Tibial nerve (tissue), 3 donors: Measurements from ENCODE around the gene CFAP20DC.

Source experiments
- CTCF ChIP-seq, 5 experiments: fragments of 200-600 bp in 3 of 5; fragments of 450-650 bp in 2 of 5; sonication (generic) in 3 of 5; IDR thresholded peaks; one replicate each; pipeline ENCODE4 v1.5.1; 2016 to 2019; ENCODE audit warnings: antibody characterized with exemption in 5 of 5, mild to moderate bottlenecking in 3 of 5, moderate library complexity in 2 of 5
- POLR2A ChIP-seq, 2 donors: fragments of 450-650 bp; IDR thresholded peaks; one replicate each; pipeline ENCODE4 v1.6.1; 2017; ENCODE audit warnings: antibody characterized with exemption in 2 of 2, mild to moderate bottlenecking in 2 of 2, moderate library complexity in 2 of 2

GRCh38 chr3:58755150-58755549 lies 294.7 kb downstream of the CFAP20DC start:
- TF ChIP-seq CTCF (IDR thresholded peaks at IDR 0.05) (no peak), POLR2A (IDR thresholded peaks at IDR 0.05) (no peak)
